G401 (cell line): ENCODE results near the gene HNRNPF. TPM values are rescaled to one million over a fixed set of nuclear protein-coding genes. Genes with fewer than 3 reads are reported as not detected.
A peak's percentile ranks its signal among the peaks of the same experiment; 100 is the strongest.
"Not testable (repeated sequence)": the region's sequence is repeated elsewhere in the genome, so short reads cannot be mapped to it uniquely, and the experiment has no call there.

Source experiments
- DNase-seq: peaks from one replicate; pipeline ENCODE4 v3.0.0-alpha.2; 2015; ENCODE audit warnings: low spot score
- in situ Hi-C: cut with HindIII; loops from 2 replicates; pipeline ENCODE4 v1.10.0; 2016; ENCODE audit warnings: low sequenced_read_pairs, mixed read lengths
- total RNA-seq: library from RNA; depleted of rRNA; stranded (reverse); fragments of >200 nt; shearing (Covaris generic); gene quantifications from 2 replicates; pipeline ENCODE4 v1.2.3, GENCODE V29; 2014

Gene HNRNPF
- total RNA-seq, 1 experiment from 2014 or later: 404 TPM

- in situ Hi-C loops: no loop called here
- no peak for DNase-seq
These were observed 6.8 kb downstream of the HNRNPF start for GRCh38 chr10:43402176-43402575.

GRCh38 chr10:43401627-43402026, 7.4 kb downstream of the HNRNPF start:
- no peak for DNase-seq
- in situ Hi-C loops: no loop called here

- DNase-seq: no peak
- in situ Hi-C loops: no loop called here
These were observed 9.4 kb downstream of the HNRNPF start for GRCh38 chr10:43399320-43400310.

- DNase-seq: no peak
- in situ Hi-C loops: no loop called here
These were observed 10.1 kb downstream of the HNRNPF start for GRCh38 chr10:43398939-43399319.

GRCh38 chr10:43396928-43397624, 11.9 kb downstream of the HNRNPF start:
- DNase-seq: peak; percentile 89
- in situ Hi-C loops: no loop called here

- DNase-seq: peak; percentile 65
- in situ Hi-C loops: no loop called here
These were observed 12.7 kb downstream of the HNRNPF start for GRCh38 chr10:43396061-43396927.

- DNase-seq: peak; percentile 33
- in situ Hi-C loops: no loop called here
These were observed 13.4 kb downstream of the HNRNPF start for GRCh38 chr10:43395571-43396060.

- no peak for DNase-seq
- in situ Hi-C loops: no loop called here
These were observed 14.1 kb downstream of the HNRNPF start for GRCh38 chr10:43394868-43395267.

- in situ Hi-C loops: no loop called here
- DNase-seq: no peak
These were observed 15.2 kb downstream of the HNRNPF start for GRCh38 chr10:43393606-43394360.

GRCh38 chr10:43393186-43393585, 15.8 kb downstream of the HNRNPF start:
- in situ Hi-C loops, DNase-seq: not testable (repeated sequence)

- in situ Hi-C loops: no loop called here
These were observed 16.2 kb downstream of the HNRNPF start for GRCh38 chr10:43392748-43393147.

GRCh38 chr10:43391496-43391895, 17.5 kb downstream of the HNRNPF start:
- in situ Hi-C loops: no loop called here
- DNase-seq: no peak

More at GRCh38 chr10:43392748-43393147, 16.2 kb downstream of the HNRNPF start:
- no peak for DNase-seq

- DNase-seq: peak; percentile 63
- in situ Hi-C loops: no loop called here
These were observed 18.2 kb downstream of the HNRNPF start for GRCh38 chr10:43390759-43391158.

- in situ Hi-C loops: no loop called here
- DNase-seq: no peak
These were observed 18.7 kb downstream of the HNRNPF start for GRCh38 chr10:43390333-43390732.

GRCh38 chr10:43389867-43390266, 19.1 kb downstream of the HNRNPF start:
- in situ Hi-C loops: no loop called here
- no peak for DNase-seq

- in situ Hi-C loops: no loop called here
These were observed 21.3 kb downstream of the HNRNPF start for GRCh38 chr10:43387678-43388032.

GRCh38 chr10:43386981-43387677, 21.9 kb downstream of the HNRNPF start:
- in situ Hi-C loops: no loop called here
- DNase-seq: no peak

More at GRCh38 chr10:43387678-43388032, 21.3 kb downstream of the HNRNPF start:
- no peak for DNase-seq

GRCh38 chr10:43386549-43386948, 22.4 kb downstream of the HNRNPF start:
- DNase-seq: no peak
- in situ Hi-C loops: no loop called here
